ENCODE results near the gene CSNK2A1. TPM values are rescaled to one million over a fixed set of nuclear protein-coding genes. Genes with fewer than 3 reads are reported as not detected.

The CSNK2A1 gene
- total RNA-seq, 1 donor from 2014 or later = 122 TPM

DNA sequence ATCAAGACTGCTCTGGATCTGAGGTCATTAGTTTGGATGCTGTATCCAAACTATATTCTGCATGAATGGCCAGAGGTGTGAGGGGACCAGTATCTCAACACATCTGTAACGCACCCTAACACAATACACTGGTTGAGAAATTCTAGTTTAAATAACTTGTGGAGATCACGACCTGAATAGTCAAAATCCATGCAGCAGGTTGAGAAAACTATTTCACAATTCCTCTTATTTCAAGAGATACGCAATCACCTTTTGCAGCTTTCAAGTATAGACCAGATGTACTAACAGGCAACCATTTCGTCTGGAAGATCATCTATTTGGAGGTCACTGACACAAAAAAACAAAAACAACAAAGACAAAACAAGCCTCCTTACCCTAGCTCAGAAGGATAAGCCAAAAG is 11.1 kb downstream of the CSNK2A1 start:
- Histone ChIP-seq H3K4me3 (no peak overlapping the region), H3K36me3 (peaks cover 5% of the 10 kb centered on the region), H3K27ac (replicated peaks) (no peak overlapping the region), H3K9me3 (replicated peaks) (peaks cover 6% of the 10 kb centered on the region), H3K4me1 (peaks cover 80% of the 10 kb centered on the region), H3K27me3 (ENCODE audit: low read depth) (no peaks in the 10 kb centered on the region)
- intact Hi-C loops (cut with micrococcal nuclease) = no loop called here
- no peak for DNase-seq
- TF ChIP-seq CTCF (IDR thresholded peaks at IDR 0.05; ENCODE audit: borderline replicate concordance) = no peak

- Histone ChIP-seq H3K4me1 (peaks cover 71% of the 10 kb centered on the region), H3K36me3 (peaks cover 14% of the 10 kb centered on the region)
- TF ChIP-seq CTCF (IDR thresholded peaks at IDR 0.05; ENCODE audit: borderline replicate concordance) = no peak
Measured at GRCh38 chr20:531608-532007, 12.0 kb downstream of the CSNK2A1 start.

DNA sequence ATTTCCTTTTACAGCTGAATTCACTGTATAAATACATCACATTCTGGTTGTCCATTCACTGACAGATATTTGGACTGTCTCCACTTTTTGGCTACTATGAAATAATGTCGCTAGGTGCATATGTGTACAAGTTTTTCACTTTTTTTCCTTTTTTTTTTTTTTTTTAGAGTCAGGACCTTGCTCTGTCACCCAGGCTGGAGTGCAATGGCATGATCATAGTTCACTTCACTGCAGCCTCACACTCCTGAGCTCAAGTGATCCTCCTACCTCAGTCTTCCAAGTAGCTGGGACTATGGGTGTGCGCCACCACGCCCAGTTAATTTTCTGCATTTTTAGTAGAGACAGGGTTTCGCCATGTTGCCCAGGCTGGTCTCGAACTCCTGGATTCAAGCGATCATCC is 13.3 kb downstream of the CSNK2A1 start:
- DNase-seq = no peak
- Histone ChIP-seq H3K4me3 (no peak overlapping the region), H3K4me1 (peaks cover 58% of the 10 kb centered on the region), H3K27me3 (ENCODE audit: low read depth) (no peaks in the 10 kb centered on the region), H3K27ac (replicated peaks) (no peak overlapping the region), H3K9me3 (replicated peaks) (peaks cover 18% of the 10 kb centered on the region), H3K36me3 (peaks cover 25% of the 10 kb centered on the region)
- intact Hi-C loops (cut with micrococcal nuclease) = no loop called here
- TF ChIP-seq CTCF (IDR thresholded peaks at IDR 0.05; ENCODE audit: borderline replicate concordance) = no peak

More at GRCh38 chr20:531608-532007, 12.0 kb downstream of the CSNK2A1 start:
- Histone ChIP-seq H3K9me3 (replicated peaks) (peaks cover 15% of the 10 kb centered on the region), H3K27ac (replicated peaks) (no peak overlapping the region), H3K27me3 (ENCODE audit: low read depth) (no peaks in the 10 kb centered on the region), H3K4me3 (no peak overlapping the region)
- intact Hi-C loops (cut with micrococcal nuclease) = no loop called here
- DNase-seq = no peak

- no peak for TF ChIP-seq CTCF (IDR thresholded peaks at IDR 0.05; ENCODE audit: borderline replicate concordance)
- Histone ChIP-seq H3K27me3 (ENCODE audit: low read depth) (no peaks in the 10 kb centered on the region), H3K4me3 (no peak overlapping the region), H3K27ac (replicated peaks) (no peak overlapping the region), H3K9me3 (replicated peaks) (peaks cover 18% of the 10 kb centered on the region), H3K4me1 (peaks cover 47% of the 10 kb centered on the region), H3K36me3 (peaks cover 28% of the 10 kb centered on the region)
- intact Hi-C loops (cut with micrococcal nuclease) = no loop called here
- DNase-seq = no peak
Measured at GRCh38 chr20:528923-529604, 14.5 kb downstream of the CSNK2A1 start.

DNA sequence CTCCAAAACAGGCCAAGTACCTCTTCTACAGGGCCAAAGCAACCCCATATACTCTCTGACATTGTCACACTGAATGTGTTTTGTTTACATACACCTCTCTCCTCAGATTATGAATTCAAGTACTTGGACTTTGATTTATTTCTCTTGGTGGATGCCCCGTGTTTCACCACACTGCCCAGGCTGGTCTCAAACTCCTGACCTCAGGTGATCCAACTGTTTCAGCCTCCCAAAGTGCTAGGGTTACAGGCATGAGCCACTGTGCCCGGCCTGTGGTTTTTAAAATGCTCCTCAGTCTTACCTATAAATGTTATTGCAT is 16.1 kb downstream of the CSNK2A1 start:
- H3K27ac ChIP-seq (replicated peaks) = no peak overlapping the region
- H3K9me3 ChIP-seq (replicated peaks) = peaks cover 18% of the 10 kb centered on the region
- intact Hi-C loops (cut with micrococcal nuclease) = no loop called here
- no peak for TF ChIP-seq CTCF (IDR thresholded peaks at IDR 0.05; ENCODE audit: borderline replicate concordance)
- H3K36me3 ChIP-seq = peaks cover 43% of the 10 kb centered on the region
- no peak for DNase-seq
- no peak overlapping the region for H3K4me3 ChIP-seq
- peaks cover 37% of the 10 kb centered on the region for H3K4me1 ChIP-seq
- H3K27me3 ChIP-seq (ENCODE audit: low read depth) = no peaks in the 10 kb centered on the region
